ENCODE measurements around the gene TBC1D22A. TPM values are rescaled to one million over a fixed set of nuclear protein-coding genes. Genes with fewer than 3 reads are reported as not detected.

Gene TBC1D22A
- total and polyA plus RNA-seq, 9 of the 15 experiments (the other 6 are each of a cell fraction or from before 2014, with no cell fraction given): 0.20 to 11.5 (median 5.2) TPM

- TF ChIP-seq ZNF197 (CRISPR knock-in tag; IDR thresholded peaks at IDR 0.05; ENCODE audit: low read depth) (peak; percentile 49; the same call in 1 of the 2 replicates), MGA (IDR thresholded peaks at IDR 0.05) (peak; percentile 86), KLF6 (CRISPR knock-in tag; IDR thresholded peaks at IDR 0.05; ENCODE audit: borderline replicate concordance) (0 out of 2 replicates have a peak, but pooled peaks have one; percentile 21), ZNF584 (CRISPR knock-in tag; IDR thresholded peaks at IDR 0.05; ENCODE audit: low read depth) (peak; percentile 84; the same call in 1 of the 2 replicates), PURB (CRISPR knock-in tag; IDR thresholded peaks at IDR 0.05; ENCODE audit: low read depth) (no peak), TRIM24 (IDR thresholded peaks at IDR 0.05) (peak; percentile 75 to 80; a peak in 3 of 4 replicates), ZNF311 (CRISPR knock-in tag; IDR thresholded peaks at IDR 0.05) (peak; percentile 61; the same call in 1 of the 2 replicates), MECOM (CRISPR knock-in tag; IDR thresholded peaks at IDR 0.05) (peak; percentile 71; the same call in 1 of the 2 replicates), NR4A1 (CRISPR knock-in tag; IDR thresholded peaks at IDR 0.05) (no peak), NR4A1 (tag; IDR thresholded peaks at IDR 0.05) (0 out of 2 replicates have a peak, but pooled peaks have one; percentile 21), ZNF175 (CRISPR knock-in tag; IDR thresholded peaks at IDR 0.05; ENCODE audit: low read depth) (peak; percentile 93), ZNF12 (CRISPR knock-in tag; IDR thresholded peaks at IDR 0.05) (no peak), ZNF589 (CRISPR knock-in tag; IDR thresholded peaks at IDR 0.05; ENCODE audit: low read depth) (peak; percentile 75; the same call in 1 of the 2 replicates), ZNF766 (CRISPR knock-in tag; conservative IDR thresholded peaks at IDR 0.05) (peak; percentile 63; the same call in 1 of the 2 replicates), CXXC5 (CRISPR knock-in tag; IDR thresholded peaks at IDR 0.05) (peak; percentile 67)
- TF ChIP-seq, protein P1, sequence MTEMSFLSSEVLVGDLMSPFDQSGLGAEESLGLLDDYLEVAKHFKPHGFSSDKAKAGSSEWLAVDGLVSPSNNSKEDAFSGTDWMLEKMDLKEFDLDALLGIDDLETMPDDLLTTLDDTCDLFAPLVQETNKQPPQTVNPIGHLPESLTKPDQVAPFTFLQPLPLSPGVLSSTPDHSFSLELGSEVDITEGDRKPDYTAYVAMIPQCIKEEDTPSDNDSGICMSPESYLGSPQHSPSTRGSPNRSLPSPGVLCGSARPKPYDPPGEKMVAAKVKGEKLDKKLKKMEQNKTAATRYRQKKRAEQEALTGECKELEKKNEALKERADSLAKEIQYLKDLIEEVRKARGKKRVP (CRISPR knock-in tag; IDR thresholded peaks at IDR 0.05): peak; percentile 78
These were observed 361.5 kb downstream of the TBC1D22A start (continued) for GRCh38 chr22:47123827-47124442.

All from K562 (cell line).